Immature natural killer cell (primary cell): Measurements from ENCODE around the gene ANKRD44. TPM values are rescaled to one million over a fixed set of nuclear protein-coding genes. Genes with fewer than 3 reads are reported as not detected.

Source experiments
- DNase-seq, 3 donors: peaks; one replicate each; pipeline ENCODE4 v3.0.0; 2022; ENCODE audit warnings: mixed read lengths in 1 of 3
- H3K27ac Mint-ChIP-seq, 6 donors: one replicate each; pipeline ENCODE4 v1.8.0; 2020; ENCODE audit warnings: mixed read lengths in 6 of 6, mild to moderate bottlenecking in 5 of 6, inconsistent platforms in 4 of 6, moderate library complexity in 3 of 6
- H3K27me3 Mint-ChIP-seq, 3 donors: one replicate each; pipeline ENCODE4 v1.8.0; 2020 to 2021; ENCODE audit warnings: low read depth in 3 of 3, mild to moderate bottlenecking in 3 of 3, mixed read lengths in 3 of 3, moderate library complexity in 3 of 3, inconsistent platforms in 1 of 3
- H3K36me3 Mint-ChIP-seq, 3 donors: one replicate each; pipeline ENCODE4 v1.8.0; 2020; ENCODE audit warnings: mixed read lengths in 3 of 3, inconsistent platforms in 2 of 3, mild to moderate bottlenecking in 2 of 3
- H3K4me1 Mint-ChIP-seq, 2 donors: one replicate each; pipeline ENCODE4 v1.8.0; 2020; ENCODE audit warnings: inconsistent platforms in 2 of 2, mild to moderate bottlenecking in 2 of 2, mixed read lengths in 2 of 2, moderate library complexity in 1 of 2
- H3K4me3 Mint-ChIP-seq, 5 donors: one replicate each; pipeline ENCODE4 v1.8.0; 2020; ENCODE audit warnings: mild to moderate bottlenecking in 5 of 5, mixed read lengths in 5 of 5, inconsistent platforms in 3 of 5, moderate library complexity in 3 of 5
- H3K9me3 Mint-ChIP-seq, 6 donors: one replicate each; pipeline ENCODE4 v1.8.0; 2020; ENCODE audit warnings: mild to moderate bottlenecking in 6 of 6, mixed read lengths in 6 of 6, inconsistent platforms in 4 of 6, moderate library complexity in 3 of 6
- polyA plus RNA-seq, 3 donors: library from polyadenylated mRNA; unstranded; fragments of 300-500 nt; fragmentation: Illumina TruSeq; gene quantifications; one replicate each; pipeline ENCODE4 v1.2.3, GENCODE V29; 2021

Gene ANKRD44
- polyA plus RNA-seq, 3 donors from 2014 or later, result 58.0 to 125 (median 65.6) TPM

- no peak for DNase-seq
- Mint-ChIP-seq H3K27me3 (peaks cover 2 to 9% (median 5%) of the 10 kb centered on the region in 3 donors), H3K36me3 (peaks cover 11 to 49% (median 40%) of the 10 kb centered on the region in 3 donors), H3K27ac (peak overlapping the region in 4 of 6 donors; percentile 25 to 71 (median 64)), H3K4me1 (peaks cover 24 to 41% of the 10 kb centered on the region in 2 donors), H3K9me3 (no peaks in the 10 kb centered on the region), H3K4me3 (no peak overlapping the region)
Measured at GRCh38 chr2:196990788-196991461, 319.7 kb downstream of the ANKRD44 start.

GRCh38 chr2:196990092-196990491 is 320.5 kb downstream of the ANKRD44 start:
- H3K9me3 Mint-ChIP-seq, result no peaks in the 10 kb centered on the region
- H3K4me3 Mint-ChIP-seq, result no peak overlapping the region
- peaks cover 24 to 41% of the 10 kb centered on the region in 2 donors for H3K4me1 Mint-ChIP-seq
- H3K27me3 Mint-ChIP-seq, result peaks cover 2 to 9% (median 5%) of the 10 kb centered on the region in 3 donors
- no peak for DNase-seq
- peaks cover 18 to 49% (median 42%) of the 10 kb centered on the region in 3 donors for H3K36me3 Mint-ChIP-seq
- peak overlapping the region; percentile 34 to 71 (median 64) for H3K27ac Mint-ChIP-seq

- no peak overlapping the region for H3K4me3 Mint-ChIP-seq
- H3K27me3 Mint-ChIP-seq, result peaks cover 2 to 9% (median 5%) of the 10 kb centered on the region in 3 donors
- peaks cover 24 to 41% of the 10 kb centered on the region in 2 donors for H3K4me1 Mint-ChIP-seq
- H3K27ac Mint-ChIP-seq, result peak overlapping the region in 4 of 6 donors; percentile 41 to 71 (median 68)
- no peak for DNase-seq
- no peaks in the 10 kb centered on the region for H3K9me3 Mint-ChIP-seq
- peaks cover 19 to 48% (median 39%) of the 10 kb centered on the region in 3 donors for H3K36me3 Mint-ChIP-seq
Measured at GRCh38 chr2:196989496-196989895, 321.1 kb downstream of the ANKRD44 start.

- DNase-seq, result no peak
- H3K4me3 Mint-ChIP-seq, result no peak overlapping the region
- H3K27me3 Mint-ChIP-seq, result peaks cover 2 to 13% (median 5%) of the 10 kb centered on the region in 3 donors
Measured at GRCh38 chr2:196988639-196989038, 321.9 kb downstream of the ANKRD44 start.

GRCh38 chr2:196987649-196988364 is 322.8 kb downstream of the ANKRD44 start:
- Mint-ChIP-seq H3K27ac (peak overlapping the region; percentile 41 to 89 (median 70)), H3K9me3 (no peaks in the 10 kb centered on the region), H3K36me3 (peaks cover 19 to 36% (median 30%) of the 10 kb centered on the region in 3 donors), H3K4me3 (peak overlapping the region in 2 of 5 donors; percentile 5 to 25), H3K4me1 (peaks cover 24 to 41% of the 10 kb centered on the region in 2 donors), H3K27me3 (peaks cover 2 to 13% (median 5%) of the 10 kb centered on the region in 3 donors)
- DNase-seq, result no peak

More at GRCh38 chr2:196988639-196989038, 321.9 kb downstream of the ANKRD44 start:
- no peaks in the 10 kb centered on the region for H3K9me3 Mint-ChIP-seq
- peak overlapping the region; percentile 19 to 89 (median 74) for H3K27ac Mint-ChIP-seq
- H3K36me3 Mint-ChIP-seq, result peaks cover 19 to 43% (median 36%) of the 10 kb centered on the region in 3 donors
- peaks cover 24 to 41% of the 10 kb centered on the region in 2 donors for H3K4me1 Mint-ChIP-seq

GRCh38 chr2:196987298-196987648 is 323.3 kb downstream of the ANKRD44 start:
- Mint-ChIP-seq H3K9me3 (no peaks in the 10 kb centered on the region), H3K27me3 (peaks cover 2 to 11% (median 10%) of the 10 kb centered on the region in 3 donors), H3K4me1 (peaks cover 24 to 41% of the 10 kb centered on the region in 2 donors), H3K4me3 (no peak overlapping the region), H3K27ac (peak overlapping the region in 3 of 6 donors; percentile 52 to 89 (median 71)), H3K36me3 (peaks cover 19 to 33% (median 28%) of the 10 kb centered on the region in 3 donors)
- DNase-seq, result no peak

- DNase-seq, result no peak
- Mint-ChIP-seq H3K4me3 (no peak overlapping the region), H3K4me1 (peaks cover 23 to 38% of the 10 kb centered on the region in 2 donors), H3K9me3 (no peaks in the 10 kb centered on the region), H3K36me3 (peaks cover 12 to 24% (median 20%) of the 10 kb centered on the region in 3 donors), H3K27me3 (peaks cover 2 to 13% (median 11%) of the 10 kb centered on the region in 3 donors), H3K27ac (peak overlapping the region in 4 of 6 donors; percentile 14 to 47 (median 38))
Measured at GRCh38 chr2:196985511-196986183, 324.9 kb downstream of the ANKRD44 start.

- no peak overlapping the region for H3K4me3 Mint-ChIP-seq
- peaks cover 12 to 17% (median 13%) of the 10 kb centered on the region in 3 donors for H3K36me3 Mint-ChIP-seq
- H3K27me3 Mint-ChIP-seq, result peaks cover 2 to 11% (median 10%) of the 10 kb centered on the region in 3 donors
- no peaks in the 10 kb centered on the region for H3K9me3 Mint-ChIP-seq
- no peak for DNase-seq
- peak overlapping the region in 4 of 6 donors; percentile 24 to 63 (median 38) for H3K27ac Mint-ChIP-seq
- H3K4me1 Mint-ChIP-seq, result peaks cover 20 to 31% of the 10 kb centered on the region in 2 donors
Measured at GRCh38 chr2:196984903-196985302, 325.7 kb downstream of the ANKRD44 start.

- H3K4me1 Mint-ChIP-seq, result peaks cover 20 to 22% of the 10 kb centered on the region in 2 donors
- H3K27me3 Mint-ChIP-seq, result peaks cover 2 to 10% (median 8%) of the 10 kb centered on the region in 3 donors
- peaks cover 8 to 17% (median 9%) of the 10 kb centered on the region in 3 donors for H3K36me3 Mint-ChIP-seq
- no peak for DNase-seq
- H3K4me3 Mint-ChIP-seq, result no peak overlapping the region
- peak overlapping the region in 2 of 6 donors; percentile 1 to 42 for H3K27ac Mint-ChIP-seq
- H3K9me3 Mint-ChIP-seq, result no peaks in the 10 kb centered on the region
Measured at GRCh38 chr2:196983934-196984333, 326.6 kb downstream of the ANKRD44 start.

- Mint-ChIP-seq H3K36me3 (peaks cover 4 to 8% (median 5%) of the 10 kb centered on the region in 3 donors), H3K4me1 (peaks cover 0 to 6% of the 10 kb centered on the region in 2 donors), H3K4me3 (no peak overlapping the region), H3K9me3 (no peaks in the 10 kb centered on the region), H3K27ac (peak overlapping the region in 1 of 6 donors; percentile 37), H3K27me3 (peaks cover 2 to 10% (median 4%) of the 10 kb centered on the region in 3 donors)
- no peak for DNase-seq
Measured at GRCh38 chr2:196980473-196980872, 330.1 kb downstream of the ANKRD44 start.

- DNase-seq, result no peak
- H3K36me3 Mint-ChIP-seq, result peaks cover 0 to 3% (median 0%) of the 10 kb centered on the region in 3 donors
- peaks cover 2 to 10% (median 6%) of the 10 kb centered on the region in 3 donors for H3K27me3 Mint-ChIP-seq
- H3K4me3 Mint-ChIP-seq, result no peak overlapping the region
- no peak overlapping the region for H3K27ac Mint-ChIP-seq
- peaks cover 0 to 6% of the 10 kb centered on the region in 2 donors for H3K4me1 Mint-ChIP-seq
- H3K9me3 Mint-ChIP-seq, result no peaks in the 10 kb centered on the region
Measured at GRCh38 chr2:196980001-196980400, 330.6 kb downstream of the ANKRD44 start.

- no peaks in the 10 kb centered on the region for H3K9me3 Mint-ChIP-seq
- H3K27me3 Mint-ChIP-seq, result peaks cover 2 to 10% (median 2%) of the 10 kb centered on the region in 3 donors
- no peaks in the 10 kb centered on the region for H3K36me3 Mint-ChIP-seq
- no peak overlapping the region for H3K27ac Mint-ChIP-seq
- H3K4me3 Mint-ChIP-seq, result no peak overlapping the region
- no peak for DNase-seq
- H3K4me1 Mint-ChIP-seq, result peaks cover 0 to 6% of the 10 kb centered on the region in 2 donors
Measured at GRCh38 chr2:196977507-196977906, 333.1 kb downstream of the ANKRD44 start.

GRCh38 chr2:196974970-196975369 is 335.6 kb downstream of the ANKRD44 start:
- peaks cover 0 to 3% (median 2%) of the 10 kb centered on the region in 3 donors for H3K27me3 Mint-ChIP-seq
- H3K4me3 Mint-ChIP-seq, result no peak overlapping the region
- H3K9me3 Mint-ChIP-seq, result no peaks in the 10 kb centered on the region
- no peak for DNase-seq
- no peaks in the 10 kb centered on the region for H3K36me3 Mint-ChIP-seq
- H3K4me1 Mint-ChIP-seq, result peaks cover 0 to 6% of the 10 kb centered on the region in 2 donors
- H3K27ac Mint-ChIP-seq, result no peak overlapping the region
